Renal pelvis (tissue), 4 donors: ENCODE measurements around the gene MYOM1. TPM values are rescaled to one million over a fixed set of nuclear protein-coding genes. Genes with fewer than 3 reads are reported as not detected.
"Not testable (repeated sequence)": the region's sequence is repeated elsewhere in the genome, so short reads cannot be mapped to it uniquely, and the experiment has no call there.

Experiments used
- DNase-seq: peaks from one replicate; pipeline ENCODE4 v3.0.0-alpha.2; 2013
- polyA plus RNA-seq, 3 donors: library from polyadenylated mRNA; unstranded; fragments of 120-200 nt; gene quantifications; one replicate each; pipeline ENCODE4 v1.2.1, GENCODE V29; 2013; ENCODE audit not compliant: insufficient read length in 3 of 3

MYOM1 gene
- polyA plus RNA-seq, 3 donors: 7.8 to 8.9 (median 8.7) TPM

DNA sequence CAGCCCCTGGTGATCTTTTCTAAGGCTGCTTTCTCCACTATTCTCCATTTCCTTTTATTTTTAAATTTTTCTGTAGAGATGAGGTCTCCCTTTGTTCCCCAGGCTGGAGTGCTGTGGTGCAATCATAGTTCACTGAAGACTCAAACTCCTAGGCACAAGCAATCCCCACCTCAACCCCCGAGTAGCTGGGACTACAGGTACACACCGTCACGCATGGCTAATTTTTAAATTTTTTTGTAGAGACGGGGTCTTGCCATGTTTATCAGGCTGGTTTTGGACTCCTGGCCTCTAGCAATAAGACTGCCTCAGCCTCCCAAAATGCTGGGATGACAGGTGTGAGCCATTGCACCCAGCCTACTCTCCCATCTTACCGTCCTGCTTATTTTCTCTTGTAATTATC lies 184.1 kb downstream of the MYOM1 start:
- no peak for DNase-seq

- DNase-seq: no peak
Measured at GRCh38 chr18:3032721-3033120, 187.0 kb downstream of the MYOM1 start.

DNA sequence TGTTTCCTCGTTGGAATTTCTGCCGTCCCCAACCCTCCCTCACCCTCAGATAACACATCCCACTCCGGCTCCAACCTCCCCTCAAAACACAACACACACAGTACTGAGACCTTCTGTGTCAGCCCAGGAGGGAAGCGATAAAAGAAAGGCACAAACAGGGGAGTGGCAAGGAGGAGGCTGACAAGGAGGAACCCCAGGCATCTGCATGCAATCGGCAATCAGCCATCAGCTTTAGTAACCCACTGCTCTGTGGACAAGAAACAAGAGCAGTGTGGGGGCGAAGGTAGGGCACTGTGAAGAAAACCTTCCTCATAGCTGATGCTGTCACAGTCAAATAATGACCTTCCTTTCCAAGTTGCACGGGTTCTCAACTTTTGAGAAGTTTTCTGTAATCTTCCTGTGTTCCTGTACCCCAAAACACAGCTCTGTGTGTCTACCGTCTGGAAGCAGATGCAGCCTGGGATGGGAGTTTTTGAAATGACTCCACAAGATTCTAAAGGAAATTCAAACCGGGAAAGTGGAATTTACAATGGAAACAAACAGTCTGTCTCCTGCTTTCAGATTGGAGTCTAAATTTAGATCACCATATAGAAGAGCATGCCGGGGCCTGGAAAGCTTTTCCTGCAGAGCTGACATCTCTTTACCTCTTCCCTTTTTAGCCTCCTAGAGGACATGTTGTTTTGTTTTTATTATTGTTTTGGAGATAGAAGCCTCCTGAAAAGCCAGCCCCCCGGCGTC lies 190.4 kb downstream of the MYOM1 start:
- peak; percentile 65 for DNase-seq

DNA sequence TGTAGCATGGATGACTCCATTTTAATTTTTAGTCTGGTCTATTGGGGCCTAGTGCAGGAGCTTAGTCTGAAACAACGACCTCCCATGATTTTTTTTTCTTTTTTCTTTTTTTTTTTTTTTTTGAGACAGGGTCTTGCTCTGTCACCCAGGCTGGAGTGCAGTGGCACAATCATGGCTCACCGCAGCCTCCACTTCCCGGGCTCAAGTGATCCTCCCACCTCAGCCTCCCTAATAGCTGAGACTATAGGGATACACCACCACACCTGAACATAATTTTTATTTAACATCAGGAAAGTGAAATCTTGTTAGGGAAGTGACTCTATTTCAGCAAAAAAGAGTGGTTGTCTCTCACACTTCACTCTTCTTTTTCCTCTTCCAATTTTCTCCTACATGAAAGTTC lies 191.7 kb downstream of the MYOM1 start:
- not testable (repeated sequence) for DNase-seq

DNA sequence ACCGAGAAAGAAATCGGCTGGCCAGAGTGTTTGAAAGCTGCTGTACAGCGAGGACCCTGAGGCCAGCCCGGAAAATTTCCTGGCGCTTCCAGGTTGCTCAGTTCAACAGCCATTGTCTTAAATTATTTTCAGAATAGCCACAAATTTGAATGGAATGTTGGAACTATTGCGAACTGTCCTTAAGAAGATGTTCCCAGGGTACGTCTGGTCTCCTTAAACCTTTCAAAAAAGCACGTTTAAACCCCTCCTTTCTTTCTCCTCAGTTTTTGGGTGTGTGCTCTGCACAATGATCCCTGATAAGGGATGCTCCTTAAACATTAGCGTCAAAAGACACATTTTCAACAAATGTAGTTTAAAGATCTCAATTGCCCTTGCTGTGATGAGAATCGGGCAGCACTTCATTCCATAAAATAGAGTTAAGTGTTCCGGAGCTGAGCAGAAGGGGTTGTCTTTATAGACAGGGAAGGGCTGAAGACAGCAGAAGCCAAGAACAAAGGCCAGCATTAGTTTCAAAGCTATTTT lies 192.3 kb downstream of the MYOM1 start:
- no peak for DNase-seq

DNA sequence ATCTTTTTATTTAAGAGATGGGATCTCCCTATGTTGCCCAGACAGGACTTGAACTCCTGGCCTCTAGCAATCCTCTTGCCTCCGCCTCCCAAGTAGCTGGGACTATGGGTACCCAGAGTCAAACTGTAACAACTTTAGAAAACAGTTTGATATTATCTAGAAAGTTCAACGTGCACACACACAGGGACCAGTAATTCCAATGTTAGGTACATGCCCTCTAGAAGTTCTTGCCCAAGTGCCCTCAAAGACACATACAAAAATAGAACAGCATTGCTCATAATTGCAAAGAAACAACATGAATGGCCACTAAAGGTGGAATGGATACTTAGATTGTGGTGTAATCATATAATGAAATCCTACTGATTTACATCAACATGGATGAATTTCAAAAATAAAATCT lies 194.2 kb downstream of the MYOM1 start:
- no peak for DNase-seq

GRCh38 chr18:3023603-3024002 lies 196.2 kb downstream of the MYOM1 start:
- not testable (repeated sequence) for DNase-seq

Other genes starting within 250 kb of the MYOM1 start
- gene LPIN2, start 206.8 kb downstream of the MYOM1 start, polyA plus RNA-seq: 10 to 100 TPM; 33.4 to 43.4 (median 33.7) TPM
- gene MYL12A, start 27.8 kb upstream of the MYOM1 start, polyA plus RNA-seq: 100 to 1,000 TPM; 360 to 415 (median 379) TPM
- 100 to 1,000 TPM; 476 to 580 (median 538) TPM for gene MYL12B, start 42.2 kb upstream of the MYOM1 start, polyA plus RNA-seq
- 10 to 100 TPM; 85.1 to 95.3 (median 92.6) TPM for gene TGIF1, start 230.2 kb upstream of the MYOM1 start, polyA plus RNA-seq